Measurements from ENCODE around the gene CCNT1. TPM values are rescaled to one million over a fixed set of nuclear protein-coding genes. Genes with fewer than 3 reads are reported as not detected.

Gene CCNT1
- total and polyA plus RNA-seq, 10 of the 15 experiments (the other 5 are each of a cell fraction or from before 2014, with no cell fraction given), result 6.3 to 37.3 (median 20.0) TPM

- TF ChIP-seq E2F4 (IDR thresholded peaks at IDR 0.05; ENCODE audit: low read depth, low read length), result no peak
- no peak for TF ChIP-seq SIN3A (IDR thresholded peaks at IDR 0.05; ENCODE audit: low read depth, low read length)
- no peak for TF ChIP-seq MEF2B (IDR thresholded peaks at IDR 0.05; ENCODE audit: partially characterized antibody, poor library complexity, severe bottlenecking)
- TF ChIP-seq POLR2AphosphoS5 (IDR thresholded peaks at IDR 0.05; ENCODE audit: low read length), result no peak; the same call in 1 of the 2 replicates
- no peak for TF ChIP-seq PRDM15 (CRISPR knock-in tag; IDR thresholded peaks at IDR 0.05)
- no peak for TF ChIP-seq GATAD2B (conservative IDR thresholded peaks at IDR 0.05; ENCODE audit: low read depth)
- TF ChIP-seq USF1 (IDR thresholded peaks at IDR 0.05; ENCODE audit: borderline replicate concordance, extremely low read length, insufficient read depth, low read depth, low read length), result no peak
- no peak for TF ChIP-seq SUZ12 (IDR thresholded peaks at IDR 0.05; ENCODE audit: unreplicated experiment)
- TF ChIP-seq SMAD5 (IDR thresholded peaks at IDR 0.05; ENCODE audit: low read depth), result no peak
- TF ChIP-seq NFXL1 (IDR thresholded peaks at IDR 0.05; ENCODE audit: borderline replicate concordance), result no peak
- no peak for TF ChIP-seq CHD1 (IDR thresholded peaks at IDR 0.05; ENCODE audit: low read depth, low read length)
- no peak for TF ChIP-seq FOXM1 (IDR thresholded peaks at IDR 0.05; ENCODE audit: low read depth, low read length)
- TF ChIP-seq CEBPB (IDR thresholded peaks at IDR 0.05; ENCODE audit: borderline replicate concordance in 1 of 2, low read depth in 2 of 2, low read length in 2 of 2), result no peak
- TF ChIP-seq USF2 (IDR thresholded peaks at IDR 0.05; ENCODE audit: borderline replicate concordance, low read depth, low read length), result no peak
- TF ChIP-seq REST (IDR thresholded peaks at IDR 0.05; ENCODE audit: low read depth, low read length), result no peak
- no peak for TF ChIP-seq SRF (IDR thresholded peaks at IDR 0.05; ENCODE audit: low read depth in 2 of 2, low read length in 2 of 2)
- TF ChIP-seq SMC3 (IDR thresholded peaks at IDR 0.05; ENCODE audit: borderline replicate concordance, low read length), result no peak
Measured at GRCh38 chr12:48717252-48717695, 767 bp upstream of the CCNT1 start (continued).
